ENCODE measurements around the gene APLNR. TPM values are rescaled to one million over a fixed set of nuclear protein-coding genes. Genes with fewer than 3 reads are reported as not detected.
A peak's percentile ranks its signal among the peaks of the same experiment; 100 is the strongest.

Gene APLNR
- total RNA-seq, 2 donors from 2014 or later, result not detected

DNA sequence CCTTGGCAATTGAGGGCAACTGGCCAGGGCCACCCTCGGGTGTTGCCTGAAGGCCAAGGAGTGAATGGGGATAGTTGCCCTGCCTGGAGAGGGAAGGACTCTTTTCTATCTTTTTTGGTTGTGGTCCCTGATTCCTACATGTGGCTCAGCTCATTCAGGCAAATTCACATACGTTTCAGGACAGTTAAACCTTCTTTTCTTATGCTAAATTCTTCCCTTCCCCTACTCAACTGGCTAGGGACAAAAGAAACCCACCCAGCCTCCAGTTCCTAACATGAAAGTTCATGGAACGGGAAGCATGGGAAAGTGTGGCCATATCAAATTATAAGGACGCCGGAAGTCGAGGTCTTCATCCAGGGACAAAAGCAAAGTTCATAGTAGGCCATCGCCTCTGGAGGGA is 26.3 kb upstream of the APLNR start:
- Mint-ChIP-seq H3K27me3 (peaks cover 16% of the 10 kb centered on the region), H3K9me3 (no peaks in the 10 kb centered on the region), H3K27ac (no peak overlapping the region), H3K4me1 (no peaks in the 10 kb centered on the region), H3K36me3 (ENCODE audit: low read depth) (no peaks in the 10 kb centered on the region), H3K4me3 (no peak overlapping the region)
- no peak for ATAC-seq (replicated peaks)

DNA sequence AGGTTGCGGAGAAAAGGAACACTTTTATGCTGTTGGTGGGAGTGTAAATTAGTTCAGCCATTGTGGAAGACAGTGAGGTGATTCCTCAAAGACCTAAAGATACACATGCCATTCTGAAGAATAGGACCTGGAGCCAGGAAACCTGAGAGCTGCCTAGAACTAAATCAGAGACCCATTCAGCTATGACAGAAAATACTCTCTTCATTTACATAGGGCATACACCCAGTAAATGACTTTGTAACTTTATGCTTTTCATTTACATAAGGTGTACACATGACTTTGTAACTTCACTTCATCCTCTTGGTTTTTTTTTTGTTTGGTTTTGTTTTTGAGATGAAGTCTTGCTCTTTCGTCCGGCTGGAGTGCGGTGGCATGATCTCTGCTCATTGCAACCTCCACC is 25.1 kb upstream of the APLNR start:
- Mint-ChIP-seq H3K4me1 (no peaks in the 10 kb centered on the region), H3K36me3 (ENCODE audit: low read depth) (no peaks in the 10 kb centered on the region), H3K27ac (no peak overlapping the region), H3K9me3 (no peaks in the 10 kb centered on the region), H3K4me3 (no peak overlapping the region), H3K27me3 (peaks cover 16% of the 10 kb centered on the region)
- no peak for ATAC-seq (replicated peaks)

DNA sequence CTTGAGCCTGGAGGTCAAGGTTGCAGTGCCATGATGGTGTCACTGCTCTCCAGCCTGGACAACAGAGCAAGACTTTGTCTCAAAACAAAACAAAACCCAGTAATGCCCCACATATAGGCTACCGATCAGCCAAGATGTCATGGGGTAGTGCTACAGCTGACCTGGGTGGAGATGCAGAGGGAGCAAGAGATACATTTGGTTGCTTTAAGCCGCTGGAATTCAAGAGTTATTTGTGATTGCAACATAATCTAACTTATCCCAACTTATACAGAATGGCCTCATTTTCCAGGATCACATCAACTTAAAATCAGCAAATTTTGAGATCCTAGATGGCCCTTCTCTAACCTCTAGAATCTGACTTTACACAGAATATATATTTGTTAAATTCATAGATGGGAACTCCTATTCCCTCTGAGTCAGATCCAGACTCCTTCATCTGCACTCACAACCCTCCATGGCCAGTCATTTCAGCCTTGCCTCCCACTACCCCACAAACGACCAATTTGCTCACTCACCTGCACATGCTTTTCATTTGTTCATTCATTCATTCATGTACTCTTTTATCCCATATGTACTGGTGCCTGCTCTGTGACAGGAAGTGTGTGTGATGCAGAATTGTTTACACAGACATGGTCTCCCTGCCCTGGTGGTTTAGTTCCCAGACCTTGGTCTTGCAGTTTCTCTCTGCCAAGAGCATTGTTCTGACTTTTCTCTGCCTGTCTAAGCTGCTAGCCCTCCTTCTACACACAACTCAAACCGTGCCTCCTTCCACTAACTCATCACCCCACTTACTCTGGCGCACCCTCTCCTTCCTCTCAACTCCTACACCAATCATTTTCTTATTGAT is 24.1 kb upstream of the APLNR start:
- Mint-ChIP-seq H3K4me1 (no peaks in the 10 kb centered on the region), H3K27ac (no peak overlapping the region), H3K4me3 (no peak overlapping the region), H3K9me3 (peaks cover 5% of the 10 kb centered on the region), H3K36me3 (ENCODE audit: low read depth) (no peaks in the 10 kb centered on the region), H3K27me3 (peaks cover 16% of the 10 kb centered on the region)
- peak; percentile 46 for ATAC-seq (replicated peaks)

DNA sequence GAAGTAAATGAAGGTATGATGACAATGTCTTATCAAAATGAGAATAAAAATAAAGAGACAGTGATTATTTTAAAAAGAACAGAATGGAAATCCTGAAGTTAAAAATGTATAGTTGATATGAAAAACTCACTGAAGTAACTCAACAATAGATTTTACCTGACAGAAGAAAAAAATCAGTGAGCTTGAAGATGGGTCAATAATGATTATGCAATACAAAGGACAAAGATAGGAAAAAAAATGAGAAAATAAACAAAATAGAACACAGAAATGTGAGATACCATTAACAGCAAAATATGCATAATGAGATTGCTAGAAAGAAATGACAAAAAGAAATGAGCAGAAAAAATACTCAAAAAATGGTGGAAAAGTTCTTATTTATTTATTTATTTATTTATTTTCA is 19.1 kb upstream of the APLNR start:
- Mint-ChIP-seq H3K9me3 (peaks cover 7% of the 10 kb centered on the region), H3K27me3 (peaks cover 38% of the 10 kb centered on the region), H3K4me1 (no peaks in the 10 kb centered on the region), H3K4me3 (no peak overlapping the region), H3K36me3 (ENCODE audit: low read depth) (no peaks in the 10 kb centered on the region), H3K27ac (no peak overlapping the region)
- ATAC-seq (replicated peaks), result no peak

DNA sequence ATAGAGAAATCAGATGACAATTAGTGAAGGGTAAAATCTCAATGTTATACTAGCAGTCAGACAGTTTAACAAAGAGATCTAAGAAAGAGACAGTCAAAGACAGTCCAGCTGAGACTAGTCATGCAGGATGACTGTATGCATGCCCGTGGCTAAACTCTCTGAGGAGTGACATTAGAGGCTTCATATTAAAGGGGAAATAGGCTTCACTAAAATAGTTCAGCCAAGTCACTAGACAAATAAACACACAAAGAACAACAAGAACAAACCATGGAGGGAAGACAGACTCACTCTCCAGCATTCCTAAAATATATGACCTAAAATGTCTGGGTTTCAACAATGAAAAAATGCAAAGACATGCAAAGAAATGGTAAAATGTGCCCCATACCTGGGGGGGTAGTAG is 18.6 kb upstream of the APLNR start:
- no peaks in the 10 kb centered on the region for H3K36me3 Mint-ChIP-seq (ENCODE audit: low read depth)
- H3K4me1 Mint-ChIP-seq, result no peaks in the 10 kb centered on the region
- peaks cover 7% of the 10 kb centered on the region for H3K9me3 Mint-ChIP-seq
- no peak for ATAC-seq (replicated peaks)
- no peak overlapping the region for H3K27ac Mint-ChIP-seq
- peaks cover 43% of the 10 kb centered on the region for H3K27me3 Mint-ChIP-seq
- no peak overlapping the region for H3K4me3 Mint-ChIP-seq

DNA sequence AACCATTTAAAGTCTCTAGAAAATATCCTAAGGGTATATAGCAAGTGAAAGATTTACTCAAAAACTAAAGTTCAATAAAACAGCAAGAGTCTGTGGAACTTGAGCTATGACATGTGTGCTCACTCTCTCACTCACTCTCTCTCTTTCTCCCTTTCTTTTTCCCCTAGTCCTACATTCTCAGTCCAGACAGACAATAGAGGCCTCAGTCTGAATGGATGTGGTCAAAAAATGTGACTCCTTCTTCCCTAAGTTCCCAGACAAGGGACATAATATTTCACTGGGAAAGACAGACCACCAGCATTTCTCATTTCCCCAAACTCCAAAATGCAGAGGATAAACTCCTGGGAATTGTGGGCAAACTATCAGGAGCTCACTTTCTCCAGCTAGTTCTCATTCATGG is 17.6 kb upstream of the APLNR start:
- Mint-ChIP-seq H3K36me3 (ENCODE audit: low read depth) (no peaks in the 10 kb centered on the region), H3K4me3 (no peak overlapping the region), H3K27me3 (peaks cover 44% of the 10 kb centered on the region), H3K4me1 (no peaks in the 10 kb centered on the region), H3K9me3 (peaks cover 7% of the 10 kb centered on the region), H3K27ac (no peak overlapping the region)
- no peak for ATAC-seq (replicated peaks)

DNA sequence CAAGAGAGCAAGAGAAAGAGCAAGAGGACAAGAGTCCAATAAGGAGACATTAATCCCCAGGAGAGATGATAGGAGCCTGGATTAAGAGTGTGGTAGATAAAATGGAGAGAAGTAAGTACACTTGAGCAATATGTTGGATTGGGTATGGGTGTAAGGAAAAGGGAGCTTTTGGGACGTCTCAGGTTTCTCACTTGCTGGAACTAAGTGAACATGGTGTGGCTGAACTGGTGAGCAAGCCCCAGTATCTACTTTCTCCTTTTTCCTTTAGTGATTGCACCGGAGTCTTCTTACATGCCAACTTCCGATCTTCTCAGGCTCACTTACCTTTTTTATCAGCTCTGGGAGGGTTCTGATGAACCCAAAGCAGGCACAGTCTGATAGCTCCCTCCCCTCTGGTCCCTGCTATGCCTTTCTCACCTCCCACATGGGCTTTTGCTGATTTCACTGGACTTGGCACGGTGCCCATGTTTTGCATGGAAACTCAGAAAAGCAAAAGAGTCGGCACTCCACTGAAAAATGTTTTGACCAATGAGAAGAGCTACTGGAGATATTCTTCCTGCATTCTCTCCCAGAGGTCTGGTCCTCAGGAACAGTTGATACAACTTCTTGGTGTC is 14.5 kb upstream of the APLNR start:
- Mint-ChIP-seq H3K4me1 (no peaks in the 10 kb centered on the region), H3K27me3 (peaks cover 48% of the 10 kb centered on the region), H3K4me3 (no peak overlapping the region), H3K27ac (no peak overlapping the region), H3K36me3 (ENCODE audit: low read depth) (no peaks in the 10 kb centered on the region), H3K9me3 (peaks cover 6% of the 10 kb centered on the region)
- ATAC-seq (replicated peaks), result no peak

DNA sequence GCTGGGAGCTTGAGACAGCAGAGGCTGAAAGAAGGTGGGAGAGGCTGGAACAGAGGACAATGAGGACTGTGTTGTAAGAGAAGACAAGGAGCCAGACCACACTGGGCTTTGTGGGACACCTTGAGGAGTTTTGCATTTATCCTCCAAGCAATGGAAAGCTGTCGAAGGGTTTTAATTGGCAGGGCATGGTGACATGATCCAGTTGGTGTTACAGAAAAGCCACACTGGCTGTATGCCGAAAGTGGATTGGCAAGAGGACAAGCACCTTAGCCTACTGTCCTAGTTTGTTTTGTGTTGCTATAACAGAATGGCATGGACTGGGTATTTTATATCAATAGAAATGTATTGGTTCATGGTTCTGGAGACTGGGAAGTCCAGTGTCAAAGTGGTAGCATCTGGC is 14.0 kb upstream of the APLNR start:
- Mint-ChIP-seq H3K27me3 (peaks cover 47% of the 10 kb centered on the region), H3K9me3 (peaks cover 1% of the 10 kb centered on the region), H3K27ac (no peak overlapping the region), H3K4me1 (no peaks in the 10 kb centered on the region), H3K4me3 (no peak overlapping the region), H3K36me3 (ENCODE audit: low read depth) (no peaks in the 10 kb centered on the region)
- ATAC-seq (replicated peaks), result no peak

DNA sequence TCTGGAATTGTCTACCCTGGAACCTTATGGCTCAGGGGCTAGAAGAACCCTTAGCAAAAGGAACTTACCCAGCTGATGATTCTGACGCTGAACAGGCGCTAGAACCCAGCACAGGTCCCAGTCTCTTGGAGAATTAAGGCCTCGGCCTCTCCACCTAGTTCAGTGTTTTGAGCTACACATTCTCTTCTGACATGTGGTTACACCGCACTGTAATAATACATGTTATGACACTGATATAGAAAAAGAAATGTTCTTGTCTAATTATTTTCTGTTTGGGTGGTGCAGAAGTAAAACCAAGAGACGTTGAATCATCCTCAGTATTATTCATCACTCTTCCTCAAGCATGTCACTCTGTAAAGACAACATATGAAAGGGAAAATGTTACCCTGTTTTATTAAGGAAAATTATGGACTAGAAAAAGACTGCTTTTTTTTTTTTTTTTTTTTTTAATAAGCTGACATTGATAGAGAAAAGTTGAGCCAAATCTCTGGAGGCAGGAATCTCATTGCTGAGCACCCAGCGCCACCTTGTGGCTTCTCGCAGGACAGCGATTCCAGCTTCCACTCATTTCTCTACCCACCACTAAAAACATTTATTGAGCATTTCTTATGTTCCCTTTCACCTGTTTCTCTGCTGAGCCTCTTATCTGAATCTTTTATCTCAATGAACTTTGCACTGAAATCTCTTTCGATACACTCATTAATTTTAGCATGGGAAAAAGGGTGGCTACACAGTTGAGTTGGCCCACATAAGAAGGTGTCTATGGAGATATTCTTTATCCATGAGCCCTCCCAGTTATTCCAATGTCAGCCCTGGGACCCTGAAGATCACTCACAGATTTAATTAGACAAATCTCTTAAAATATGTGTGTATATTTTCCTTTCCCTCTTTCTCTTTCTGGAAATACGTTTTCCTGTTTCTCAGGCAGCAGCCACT is 12.6 kb upstream of the APLNR start:
- H3K9me3 Mint-ChIP-seq, result no peaks in the 10 kb centered on the region
- H3K36me3 Mint-ChIP-seq (ENCODE audit: low read depth), result no peaks in the 10 kb centered on the region
- no peak overlapping the region for H3K4me3 Mint-ChIP-seq
- peak; percentile 83 for ATAC-seq (replicated peaks)
- peaks cover 36% of the 10 kb centered on the region for H3K27me3 Mint-ChIP-seq
- peaks cover 3% of the 10 kb centered on the region for H3K4me1 Mint-ChIP-seq
- H3K27ac Mint-ChIP-seq, result no peak overlapping the region

DNA sequence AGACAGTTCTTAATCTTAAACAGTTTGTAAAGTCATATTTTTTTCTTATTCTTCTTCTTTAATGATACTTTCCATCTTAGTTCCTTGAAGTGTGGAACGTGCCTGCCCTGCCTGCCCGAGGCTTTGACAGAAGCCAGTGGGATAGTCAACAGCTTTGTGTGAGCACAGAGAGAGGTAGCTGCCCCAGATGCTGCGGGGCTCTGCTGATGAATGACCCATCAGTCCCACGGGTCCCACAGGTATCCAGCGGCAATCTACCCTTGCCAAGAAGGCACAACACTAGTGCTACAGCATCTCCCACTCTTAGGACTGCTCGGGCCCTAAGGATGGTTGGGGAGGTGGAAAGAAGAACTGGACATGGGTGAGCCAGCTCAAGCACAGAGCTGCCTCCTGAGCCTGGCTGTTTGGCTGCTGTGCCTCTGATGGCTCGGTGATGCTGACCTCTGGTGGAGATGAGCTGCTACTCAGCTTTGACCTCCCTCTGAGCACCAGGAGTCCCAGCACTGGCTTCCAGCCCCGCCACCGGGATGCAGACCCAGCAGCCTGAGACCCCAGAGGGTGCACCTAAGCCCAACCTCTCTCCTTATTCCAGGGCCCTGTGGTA is 11.8 kb upstream of the APLNR start:
- peaks cover 31% of the 10 kb centered on the region for H3K27me3 Mint-ChIP-seq
- H3K27ac Mint-ChIP-seq, result no peak overlapping the region
- peak; percentile 47 for ATAC-seq (replicated peaks)
- no peaks in the 10 kb centered on the region for H3K36me3 Mint-ChIP-seq (ENCODE audit: low read depth)
- no peak overlapping the region for H3K4me3 Mint-ChIP-seq
- peaks cover 4% of the 10 kb centered on the region for H3K4me1 Mint-ChIP-seq
- H3K9me3 Mint-ChIP-seq, result no peaks in the 10 kb centered on the region

DNA sequence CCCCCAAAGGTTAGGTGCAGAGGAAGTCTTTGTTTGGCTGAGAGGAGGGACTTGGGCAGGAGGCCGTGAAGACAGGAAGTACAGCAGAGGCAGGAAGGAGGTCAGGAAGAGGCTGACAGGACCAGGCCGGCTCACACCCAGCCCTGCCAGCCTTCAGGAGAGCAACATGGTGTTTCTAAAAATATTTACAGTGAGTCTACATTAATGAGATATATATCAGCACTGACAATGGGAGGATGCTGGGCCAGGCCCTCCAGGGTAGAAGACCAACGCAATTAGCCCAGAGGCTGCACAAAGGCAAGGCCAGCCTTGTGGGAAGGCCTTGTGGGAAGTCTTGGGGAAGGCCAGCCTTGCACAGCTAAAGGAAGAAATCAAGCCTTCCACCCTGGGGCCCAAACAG is 7.9 kb upstream of the APLNR start:
- Mint-ChIP-seq H3K4me3 (no peak overlapping the region), H3K9me3 (no peaks in the 10 kb centered on the region), H3K27ac (no peak overlapping the region), H3K36me3 (ENCODE audit: low read depth) (no peaks in the 10 kb centered on the region), H3K4me1 (peaks cover 4% of the 10 kb centered on the region), H3K27me3 (peaks cover 7% of the 10 kb centered on the region)
- ATAC-seq (replicated peaks), result no peak

DNA sequence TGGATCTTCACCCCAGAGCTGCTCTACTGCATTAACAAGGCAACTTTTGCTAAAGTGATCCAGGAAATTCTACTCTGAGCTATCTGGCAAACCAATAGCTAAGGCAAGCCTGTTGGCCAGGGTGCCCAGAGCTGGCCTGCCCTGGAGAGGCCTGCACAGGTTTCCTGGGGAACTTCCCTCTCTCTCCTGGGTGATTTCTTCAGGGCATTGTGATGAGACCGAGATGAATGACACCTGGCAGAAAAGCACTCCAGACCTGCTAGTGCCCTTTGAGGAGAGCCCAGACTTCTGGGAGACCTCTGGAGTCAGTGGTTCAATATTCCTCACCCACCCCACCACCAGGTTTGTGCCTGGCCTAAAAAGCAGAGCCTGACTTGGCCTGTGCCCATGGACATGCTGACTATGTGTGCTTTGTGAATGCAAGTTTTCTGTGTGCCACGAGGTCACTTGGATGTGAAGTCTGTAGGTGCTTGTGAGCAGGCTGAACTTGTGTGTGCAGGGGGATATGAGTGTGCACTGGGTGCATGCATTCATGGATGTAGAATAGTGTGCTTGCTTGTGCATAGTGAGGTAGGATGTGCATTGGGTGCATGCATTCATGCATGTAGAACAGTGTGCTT is 4.4 kb upstream of the APLNR start:
- Mint-ChIP-seq H3K36me3 (ENCODE audit: low read depth) (no peaks in the 10 kb centered on the region), H3K4me3 (no peak overlapping the region), H3K4me1 (peaks cover 10% of the 10 kb centered on the region), H3K27ac (no peak overlapping the region), H3K9me3 (no peaks in the 10 kb centered on the region), H3K27me3 (peaks cover 21% of the 10 kb centered on the region)
- no peak for ATAC-seq (replicated peaks)

DNA sequence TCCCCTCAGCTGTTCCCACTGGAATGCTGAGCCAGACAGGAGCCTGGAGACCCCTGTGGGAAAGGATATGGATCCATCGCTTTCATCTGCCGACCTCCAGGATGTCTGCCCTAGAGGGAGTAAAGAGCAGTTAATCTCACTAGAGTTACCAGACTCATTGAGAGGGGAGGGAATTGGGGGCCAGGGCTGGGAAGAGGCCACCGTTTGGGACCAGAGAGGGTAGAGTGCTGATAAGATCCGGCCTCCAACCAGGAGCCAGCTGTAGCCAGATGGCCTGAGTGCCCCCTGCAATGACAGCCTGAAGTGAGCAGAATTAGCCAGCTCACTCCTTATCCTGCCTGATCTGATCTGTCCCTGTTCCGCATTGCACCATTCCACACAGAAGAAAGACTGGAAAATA is 3.7 kb upstream of the APLNR start:
- no peaks in the 10 kb centered on the region for H3K9me3 Mint-ChIP-seq
- peaks cover 25% of the 10 kb centered on the region for H3K27me3 Mint-ChIP-seq
- H3K4me1 Mint-ChIP-seq, result peaks cover 10% of the 10 kb centered on the region
- ATAC-seq (replicated peaks), result no peak
- no peak overlapping the region for H3K27ac Mint-ChIP-seq
- no peak overlapping the region for H3K4me3 Mint-ChIP-seq
- no peaks in the 10 kb centered on the region for H3K36me3 Mint-ChIP-seq (ENCODE audit: low read depth)

DNA sequence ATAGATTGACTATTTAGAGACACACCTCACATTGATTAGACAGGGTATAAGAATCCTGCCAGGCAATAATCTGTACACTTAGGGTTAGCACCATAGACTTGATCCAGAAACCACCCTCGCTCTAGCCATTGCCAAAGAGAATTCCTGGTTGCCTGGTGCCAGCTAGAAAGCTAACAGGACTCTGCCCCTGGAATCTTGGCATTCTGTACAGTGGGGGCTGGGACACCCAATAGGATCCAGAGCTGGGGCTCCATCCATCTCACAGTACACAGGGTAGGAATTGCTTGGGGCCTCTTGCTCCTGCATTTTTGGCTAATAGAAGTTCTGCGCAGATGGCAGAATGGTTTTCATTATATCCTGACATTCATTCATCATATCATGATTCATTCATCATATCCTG is 3.0 kb upstream of the APLNR start:
- H3K27me3 Mint-ChIP-seq, result peaks cover 33% of the 10 kb centered on the region
- no peak overlapping the region for H3K27ac Mint-ChIP-seq
- no peaks in the 10 kb centered on the region for H3K9me3 Mint-ChIP-seq
- no peaks in the 10 kb centered on the region for H3K36me3 Mint-ChIP-seq (ENCODE audit: low read depth)
- no peak for ATAC-seq (replicated peaks)
- peaks cover 10% of the 10 kb centered on the region for H3K4me1 Mint-ChIP-seq
- H3K4me3 Mint-ChIP-seq, result no peak overlapping the region

Data from activated T-helper 17 cell treated with anti-CD3 and anti-CD28 coated beads, Interleukin-2, amount 50 U/mL, for 72 hours (primary cell).